ENCODE measurements around the gene POR.

GRCh38 chr7:76022026-76022780, 107.2 kb downstream of the POR start:
- no peak for TF ChIP-seq CTCF (conservative IDR thresholded peaks at IDR 0.05 in 1 of 2, IDR thresholded peaks at IDR 0.05 in 1 of 2; ENCODE audit: extremely low read depth in 1 of 2, insufficient read depth in 1 of 2, low read depth in 1 of 2, low read length in 2 of 2)
- no peak for TF ChIP-seq EZH2 (IDR thresholded peaks at IDR 0.05; ENCODE audit: borderline replicate concordance, low read length)
